ENCODE measurements around the gene PLAGL1.

The PLAGL1 gene

GRCh38 chr6:143901885-143902750 lies 105.9 kb downstream of the PLAGL1 start:
- DNase-seq (ENCODE audit: extremely low read depth, insufficient read length) = peak; percentile 58
- TF ChIP-seq, protein P1, sequence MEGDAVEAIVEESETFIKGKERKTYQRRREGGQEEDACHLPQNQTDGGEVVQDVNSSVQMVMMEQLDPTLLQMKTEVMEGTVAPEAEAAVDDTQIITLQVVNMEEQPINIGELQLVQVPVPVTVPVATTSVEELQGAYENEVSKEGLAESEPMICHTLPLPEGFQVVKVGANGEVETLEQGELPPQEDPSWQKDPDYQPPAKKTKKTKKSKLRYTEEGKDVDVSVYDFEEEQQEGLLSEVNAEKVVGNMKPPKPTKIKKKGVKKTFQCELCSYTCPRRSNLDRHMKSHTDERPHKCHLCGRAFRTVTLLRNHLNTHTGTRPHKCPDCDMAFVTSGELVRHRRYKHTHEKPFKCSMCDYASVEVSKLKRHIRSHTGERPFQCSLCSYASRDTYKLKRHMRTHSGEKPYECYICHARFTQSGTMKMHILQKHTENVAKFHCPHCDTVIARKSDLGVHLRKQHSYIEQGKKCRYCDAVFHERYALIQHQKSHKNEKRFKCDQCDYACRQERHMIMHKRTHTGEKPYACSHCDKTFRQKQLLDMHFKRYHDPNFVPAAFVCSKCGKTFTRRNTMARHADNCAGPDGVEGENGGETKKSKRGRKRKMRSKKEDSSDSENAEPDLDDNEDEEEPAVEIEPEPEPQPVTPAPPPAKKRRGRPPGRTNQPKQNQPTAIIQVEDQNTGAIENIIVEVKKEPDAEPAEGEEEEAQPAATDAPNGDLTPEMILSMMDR (IDR thresholded peaks at IDR 0.05; ENCODE audit: insufficient read depth, low read length, poor library complexity, severe bottlenecking) = peak; percentile 4
- Histone ChIP-seq H3K4me3 (replicated peaks; ENCODE audit: low read depth, low read length) (peak overlapping the region; percentile 16; the same call in 1 of the 2 replicates), H3K27me3 (replicated peaks; ENCODE audit: control insufficient read depth, insufficient read depth, low read length) (no peaks in the 10 kb centered on the region), H3K36me3 (ENCODE audit: control insufficient read depth, insufficient read depth, low read length) (no peaks in the 10 kb centered on the region)

- H3K4me3 ChIP-seq (replicated peaks; ENCODE audit: low read depth, low read length) = no peak overlapping the region
- H3K27me3 ChIP-seq (replicated peaks; ENCODE audit: control insufficient read depth, insufficient read depth, low read length) = no peaks in the 10 kb centered on the region
- TF ChIP-seq, protein P1 (IDR thresholded peaks at IDR 0.05; ENCODE audit: insufficient read depth, low read length, poor library complexity, severe bottlenecking) = no peak
- no peak for DNase-seq (ENCODE audit: extremely low read depth, insufficient read length)
- no peaks in the 10 kb centered on the region for H3K36me3 ChIP-seq (ENCODE audit: control insufficient read depth, insufficient read depth, low read length)
Measured at GRCh38 chr6:143900358-143900757, 107.7 kb downstream of the PLAGL1 start.

GRCh38 chr6:143896126-143896860 lies 111.8 kb downstream of the PLAGL1 start:
- H3K4me3 ChIP-seq (replicated peaks; ENCODE audit: low read depth, low read length) = no peak overlapping the region
- H3K27me3 ChIP-seq (replicated peaks; ENCODE audit: control insufficient read depth, insufficient read depth, low read length) = no peaks in the 10 kb centered on the region
- H3K36me3 ChIP-seq (ENCODE audit: control insufficient read depth, insufficient read depth, low read length) = no peaks in the 10 kb centered on the region
- TF ChIP-seq, protein P1 (IDR thresholded peaks at IDR 0.05; ENCODE audit: insufficient read depth, low read length, poor library complexity, severe bottlenecking) = no peak
- DNase-seq (ENCODE audit: extremely low read depth, insufficient read length) = no peak

GRCh38 chr6:143894655-143895054 lies 113.4 kb downstream of the PLAGL1 start:
- TF ChIP-seq, protein P1 (IDR thresholded peaks at IDR 0.05; ENCODE audit: insufficient read depth, low read length, poor library complexity, severe bottlenecking) = no peak
- H3K36me3 ChIP-seq (ENCODE audit: control insufficient read depth, insufficient read depth, low read length) = no peaks in the 10 kb centered on the region
- no peak overlapping the region for H3K4me3 ChIP-seq (replicated peaks; ENCODE audit: low read depth, low read length)
- H3K27me3 ChIP-seq (replicated peaks; ENCODE audit: control insufficient read depth, insufficient read depth, low read length) = no peaks in the 10 kb centered on the region
- no peak for DNase-seq (ENCODE audit: extremely low read depth, insufficient read length)
